Measurements from ENCODE around the gene DIS3L2.

DNA sequence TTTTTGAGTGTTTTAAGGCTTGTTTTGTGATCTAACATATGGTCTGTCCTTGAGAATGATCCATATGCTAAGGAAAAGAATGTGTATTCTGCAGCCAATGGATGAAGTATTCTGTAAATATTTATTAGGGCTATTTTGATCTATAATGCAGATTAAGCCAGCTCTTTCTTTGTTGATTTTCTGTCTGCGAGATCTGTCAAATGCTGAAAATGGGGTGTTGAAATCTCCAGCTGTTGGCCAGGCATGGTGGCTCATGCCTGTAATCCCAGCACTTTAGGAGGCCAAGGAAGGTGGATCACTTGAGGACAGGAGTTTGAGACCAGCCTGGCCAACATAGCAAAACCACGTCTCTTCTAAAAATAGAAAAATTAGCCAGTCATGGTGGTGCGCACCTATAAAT is 132.7 kb downstream of the DIS3L2 start:
- no peak for TF ChIP-seq POLR2A (IDR thresholded peaks at IDR 0.05; ENCODE audit: low read length)
- no peak for TF ChIP-seq GATA1 (IDR thresholded peaks at IDR 0.05; ENCODE audit: low read depth, low read length)

Data from erythroblast (primary cell).